K562 (cell line): ENCODE data around the gene NECTIN4. TPM values are rescaled to one million over a fixed set of nuclear protein-coding genes. Genes with fewer than 3 reads are reported as not detected.

Experiments used
- ATAC-seq: fragments of 200-7000 bp; cut with Tn5 transposase; 3 replicates; pipeline ENCODE4 v1.9.1; 2020; ENCODE audit warnings: moderate library complexity
- BruUV-seq: library from RNA; stranded (reverse); fragments of 400-500 nt; replicated peaks from 2 replicates; lab custom pipeline; 2021; lab: Mats Ljungman, UMichigan
- CTCF ChIA-PET: fragments of 300-600 bp; formaldehyde crosslinking; extraction: SDS; loops from one replicate; lab custom pipeline; 2021; ENCODE audit warnings: low intra/inter-chr PET ratio; lab: Yijun Ruan, JAX
- POLR2A ChIA-PET: fragments of 300-600, 350-650 bp; sonication (Branson Sonifier 250); formaldehyde crosslinking; extraction: SDS; loops from one replicate; lab custom pipeline; 2021; ENCODE audit warnings: antibody characterized with exemption, inconsistent platforms; lab: Yijun Ruan, JAX
- DNase-seq, 4 experiments: peaks; one replicate each; pipeline versions ENCODE4 v3.0.0 to v3.0.0-alpha.2; 2011 to 2018; ENCODE audit warnings: low spot score in 3 of 4, mixed read lengths in 3 of 4; ENCODE audit errors: extremely low read depth in 1 of 4
- FAIRE-seq: peaks from 2 replicates; lab custom pipeline; 2011; peaks lifted over from hg19 to GRCh38; lab: Jason Lieb, UNC
- H2AFZ ChIP-seq: 2 replicates; pipeline ENCODE4 v1.6.0; 2011; ENCODE audit warnings: low read depth, low read length, control low read depth, inconsistent platforms
- H3K27ac ChIP-seq: fragments of 200-600 bp; 3 replicates; pipeline ENCODE4 v1.8.0; 2011; ENCODE audit warnings: low read depth, mild to moderate bottlenecking, control low read depth, inconsistent platforms, low read length, moderate library complexity, mixed read lengths; ENCODE audit errors: extremely low read depth
- H3K27me3 ChIP-seq, 2 experiments: fragments of 300-600 bp in 1 of 2; 2 replicates in 1 of 2; 3 replicates in 1 of 2; pipeline versions ENCODE4 v1.6.0 to v1.8.0; 2011; ENCODE audit warnings: inconsistent platforms in 2 of 2, low read length in 2 of 2, mild to moderate bottlenecking in 1 of 2, mixed read lengths in 1 of 2, moderate library complexity in 1 of 2; ENCODE audit not compliant: control insufficient read depth in 2 of 2, insufficient read depth in 2 of 2
- H3K36me3 ChIP-seq: fragments of 300-600 bp; 3 replicates; pipeline ENCODE4 v1.8.0; 2011; ENCODE audit warnings: mild to moderate bottlenecking, low read length, inconsistent platforms; ENCODE audit not compliant: control insufficient read depth, insufficient read depth
- H3K4me1 ChIP-seq, 2 experiments: fragments of 200-600 bp in 1 of 2; replicated peaks in 1 of 2; 2 replicates in 1 of 2; 3 replicates in 1 of 2; pipeline versions ENCODE4 v1.5.1 to v1.8.0; 2011; ENCODE audit warnings: inconsistent platforms in 2 of 2, low read length in 2 of 2, mild to moderate bottlenecking in 1 of 2, mixed read lengths in 1 of 2, moderate library complexity in 1 of 2; ENCODE audit not compliant: control insufficient read depth in 2 of 2, insufficient read depth in 2 of 2
- H3K4me2 ChIP-seq: 2 replicates; pipeline ENCODE4 v1.6.1; 2011; ENCODE audit warnings: low read length, control low read depth, inconsistent platforms, mixed read lengths; ENCODE audit not compliant: insufficient read depth
- H3K4me3 ChIP-seq: fragments of 200-600 bp; sonication (generic), shearing (Covaris generic); 2 replicates; pipeline ENCODE4 v1.5.1; 2016; ENCODE audit warnings: control low read depth, inconsistent platforms
- H3K79me2 ChIP-seq: fragments of 200-600 bp; 3 replicates; pipeline ENCODE4 v1.8.0; 2011; ENCODE audit warnings: low read length, inconsistent platforms; ENCODE audit not compliant: control insufficient read depth, insufficient read depth
- H3K9ac ChIP-seq, 2 experiments: 2 replicates each; pipeline versions ENCODE4 v1.6.0 to v1.6.1; 2011; ENCODE audit warnings: low read depth in 2 of 2, low read length in 2 of 2, control low read depth in 1 of 2, inconsistent platforms in 1 of 2, mild to moderate bottlenecking in 1 of 2, mixed read lengths in 1 of 2; ENCODE audit not compliant: insufficient read depth in 1 of 2
- H3K9me1 ChIP-seq: one replicate; pipeline ENCODE4 v1.6.0; 2011; ENCODE audit warnings: inconsistent platforms, mild to moderate bottlenecking, low read length, moderate library complexity; ENCODE audit not compliant: control insufficient read depth, insufficient read depth
- H3K9me3 ChIP-seq: replicated peaks from 2 replicates; pipeline ENCODE4 v1.5.1; 2011; ENCODE audit warnings: low read depth, low read length, inconsistent platforms; ENCODE audit not compliant: control insufficient read depth, insufficient read depth
- H4K20me1 ChIP-seq: replicated peaks from 2 replicates; pipeline ENCODE4 v1.6.1; 2011; ENCODE audit warnings: low read length, inconsistent platforms, mixed read lengths; ENCODE audit not compliant: control insufficient read depth, insufficient read depth
- CBX8 ChIP-seq: fragments of 200-600 bp; sonication (generic); IDR thresholded peaks from 2 replicates; pipeline ENCODE4 v1.6.1; 2012; ENCODE audit warnings: borderline replicate concordance, mixed run types, low read depth, mild to moderate bottlenecking, moderate library complexity, mixed read lengths, low read length, control low read depth, inconsistent platforms; ENCODE audit not compliant: poor library complexity, severe bottlenecking; ENCODE audit errors: extremely low read depth
- CHD4 ChIP-seq: fragments of 200-600 bp; sonication (generic); IDR thresholded peaks from 3 replicates; pipeline ENCODE4 v1.6.1; 2012; ENCODE audit warnings: low read depth, mild to moderate bottlenecking, mixed read lengths, low read length, inconsistent platforms; ENCODE audit not compliant: insufficient read depth, insufficient replicate concordance, poor library complexity, severe bottlenecking
- KDM1A ChIP-seq, 2 experiments: fragments of 450-650 bp; IDR thresholded peaks; 2 replicates each; pipeline ENCODE4 v1.6.1; 2016; ENCODE audit warnings: mild to moderate bottlenecking in 2 of 2
- ZSCAN32 ChIP-seq: fragments of 450-650 bp; formaldehyde crosslinking; IDR thresholded peaks from 2 replicates; pipeline ENCODE4 v1.4.0; 2020; ENCODE audit warnings: mild to moderate bottlenecking, moderate library complexity
- WGBS: fragments of 100-300 bp; shearing (Covaris generic); methylation state at CpG from one replicate; pipeline ENCODE4 v1.1.6; 2016; ENCODE audit warnings: low coverage, mixed read lengths; ENCODE audit not compliant: insufficient coverage; ENCODE audit errors: missing lambda C conversion rate; 5-methylcytosine and 5-hydroxymethylcytosine counted together
- in situ Hi-C: fragments of 300-500 bp; cut with MboI; formaldehyde crosslinking; loops from 4 replicates; pipeline ENCODE4 v1.15.0; 2018; ENCODE audit warnings: inconsistent platforms, mixed read lengths
- intact Hi-C: fragments of 100-400 bp; cut with micrococcal nuclease; formaldehyde crosslinking; loops from 2 replicates; pipeline ENCODE4 v1.14.2; 2022
- polyA plus RNA-seq, 8 experiments: library from polyadenylated mRNA; depleted of rRNA in 4 of 8; stranded (reverse) in 5 of 8; unstranded in 3 of 8; fragments of >200 nt; fragmentation: Nextera tagmentation in 2 of 8; fragmentation: Illumina TruSeq in 1 of 8; extraction: Ambion mirVana in 2 of 8; extraction: Trizol in 1 of 8; gene quantifications; 2 replicates each; pipeline versions ENCODE4 v1.2.1 to v1.2.3, GENCODE V29; 2011 to 2014; ENCODE audit warnings: inconsistent platforms in 1 of 8, missing spikeins in 1 of 8
- total RNA-seq, 7 experiments: library from RNA; depleted of rRNA in 6 of 7; stranded (reverse); fragments of >200 nt in 6 of 7; fragmentation: Illumina TruSeq in 2 of 7; extraction: Trizol in 2 of 7; gene quantifications; 2 replicates each; pipeline versions ENCODE4 v1.2.1 to v1.2.3, GENCODE V29; 2011 to 2021; ENCODE audit warnings: low replicate concordance in 1 of 7
- TF ChIP-seq, protein P1 (sequence below): fragments of 450-650 bp; IDR thresholded peaks from 2 replicates; pipeline ENCODE4 v1.6.1; 2018; ENCODE audit not compliant: partially characterized antibody
- TF ChIP-seq, protein P2 (sequence below): fragments of 450-650 bp; conservative IDR thresholded peaks from 2 replicates; pipeline ENCODE4 v1.6.1; 2016; ENCODE audit warnings: missing genetic modification characterization, low read depth, mild to moderate bottlenecking, missing compliant biosample characterization, moderate library complexity

Gene NECTIN4
- total and polyA plus RNA-seq, 9 of the 15 experiments (the other 6 are each of a cell fraction or from before 2014, with no cell fraction given): 0.01 to 0.09 TPM; not detected in 7

DNA sequence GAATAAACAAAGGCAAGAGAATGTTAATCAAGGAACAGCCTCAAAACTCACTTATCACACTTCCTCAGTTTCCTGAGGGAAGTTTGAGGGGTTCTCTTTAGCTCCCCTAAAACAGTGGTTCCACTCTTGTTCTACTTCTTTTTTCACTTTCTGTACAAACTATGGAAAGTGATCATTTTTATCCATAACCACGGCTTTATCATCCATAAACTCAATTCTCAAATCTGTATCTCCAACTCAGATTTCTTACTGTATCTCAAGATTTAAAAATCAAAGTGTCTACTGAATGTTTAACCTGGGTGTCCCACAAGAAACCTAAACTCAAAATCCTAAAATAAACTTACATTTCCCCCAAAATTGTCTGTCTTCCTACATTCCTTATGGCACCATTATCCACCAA, 24.6 kb upstream of the NECTIN4 start:
- 65% methylated on average over 1 of the region's 1 CpG for WGBS
- ChIA-PET POLR2A (interaction anchor here (1.7 kb wide), 1 partner anchor 19 kb away, joined by 4 read pairs; the partner anchor contains the start of gene DEDD), CTCF (no interaction called here)
- ATAC-seq (no peak), FAIRE-seq (no peak)
- Histone ChIP-seq H3K27ac (no peak overlapping the region), H3K9me1 (no peaks in the 10 kb centered on the region), H3K36me3 (peaks cover 70% of the 10 kb centered on the region), H3K4me2 (no peak overlapping the region), H4K20me1 (no peaks in the 10 kb centered on the region; the same call in 1 of the 2 replicates), H3K4me3 (no peak overlapping the region), H3K79me2 (peaks cover 98% of the 10 kb centered on the region)
- no TSS peak for BruUV-seq
- intact Hi-C loops (no loop called here), in situ Hi-C loops (no loop called here)
- TF ChIP-seq, protein P1, sequence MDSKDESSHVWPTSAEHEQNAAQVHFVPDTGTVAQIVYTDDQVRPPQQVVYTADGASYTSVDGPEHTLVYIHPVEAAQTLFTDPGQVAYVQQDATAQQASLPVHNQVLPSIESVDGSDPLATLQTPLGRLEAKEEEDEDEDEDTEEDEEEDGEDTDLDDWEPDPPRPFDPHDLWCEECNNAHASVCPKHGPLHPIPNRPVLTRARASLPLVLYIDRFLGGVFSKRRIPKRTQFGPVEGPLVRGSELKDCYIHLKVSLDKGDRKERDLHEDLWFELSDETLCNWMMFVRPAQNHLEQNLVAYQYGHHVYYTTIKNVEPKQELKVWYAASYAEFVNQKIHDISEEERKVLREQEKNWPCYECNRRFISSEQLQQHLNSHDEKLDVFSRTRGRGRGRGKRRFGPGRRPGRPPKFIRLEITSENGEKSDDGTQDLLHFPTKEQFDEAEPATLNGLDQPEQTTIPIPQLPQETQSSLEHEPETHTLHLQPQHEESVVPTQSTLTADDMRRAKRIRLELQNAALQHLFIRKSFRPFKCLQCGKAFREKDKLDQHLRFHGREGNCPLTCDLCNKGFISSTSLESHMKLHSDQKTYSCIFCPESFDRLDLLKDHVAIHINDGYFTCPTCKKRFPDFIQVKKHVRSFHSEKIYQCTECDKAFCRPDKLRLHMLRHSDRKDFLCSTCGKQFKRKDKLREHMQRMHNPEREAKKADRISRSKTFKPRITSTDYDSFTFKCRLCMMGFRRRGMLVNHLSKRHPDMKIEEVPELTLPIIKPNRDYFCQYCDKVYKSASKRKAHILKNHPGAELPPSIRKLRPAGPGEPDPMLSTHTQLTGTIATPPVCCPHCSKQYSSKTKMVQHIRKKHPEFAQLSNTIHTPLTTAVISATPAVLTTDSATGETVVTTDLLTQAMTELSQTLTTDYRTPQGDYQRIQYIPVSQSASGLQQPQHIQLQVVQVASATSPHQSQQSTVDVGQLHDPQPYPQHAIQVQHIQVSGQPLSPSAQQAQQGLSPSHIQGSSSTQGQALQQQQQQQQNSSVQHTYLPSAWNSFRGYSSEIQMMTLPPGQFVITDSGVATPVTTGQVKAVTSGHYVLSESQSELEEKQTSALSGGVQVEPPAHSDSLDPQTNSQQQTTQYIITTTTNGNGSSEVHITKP: no peak
- TF ChIP-seq, protein P2, sequence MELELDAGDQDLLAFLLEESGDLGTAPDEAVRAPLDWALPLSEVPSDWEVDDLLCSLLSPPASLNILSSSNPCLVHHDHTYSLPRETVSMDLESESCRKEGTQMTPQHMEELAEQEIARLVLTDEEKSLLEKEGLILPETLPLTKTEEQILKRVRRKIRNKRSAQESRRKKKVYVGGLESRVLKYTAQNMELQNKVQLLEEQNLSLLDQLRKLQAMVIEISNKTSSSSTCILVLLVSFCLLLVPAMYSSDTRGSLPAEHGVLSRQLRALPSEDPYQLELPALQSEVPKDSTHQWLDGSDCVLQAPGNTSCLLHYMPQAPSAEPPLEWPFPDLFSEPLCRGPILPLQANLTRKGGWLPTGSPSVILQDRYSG: no peak
- TF ChIP-seq CBX8 (no peak), KDM1A (IDR thresholded peaks at IDR 0.05) (peak; percentile 51 to 59; a peak in 3 of 4 replicates), ZSCAN32 (CRISPR knock-in tag) (no peak), CHD4 (no peak)
- TF ChIP-seq, all 486 proteins: peak for 1
- no peaks in the 10 kb centered on the region; a peak in 1 of 5 replicates for H3K27me3 ChIP-seq
- peaks cover 19 to 33% of the 10 kb centered on the region in 2 experiments for H3K4me1 ChIP-seq
- DNase-seq: no peak
- H2AFZ ChIP-seq: no peak overlapping the region
- H3K9me3 ChIP-seq: no peaks in the 10 kb centered on the region
- no peak overlapping the region for H3K9ac ChIP-seq
